NT2/D1 (cell line): ENCODE data around the gene UTP11.

Source experiments
- SUZ12 ChIP-seq: IDR thresholded peaks from 2 replicates; pipeline ENCODE4 v1.6.1; 2011; ENCODE audit not compliant: insufficient read length, insufficient read depth; ENCODE audit errors: extremely low read depth
- YY1 ChIP-seq: IDR thresholded peaks from 2 replicates; pipeline ENCODE4 v1.6.1; 2011; ENCODE audit not compliant: insufficient read length, insufficient read depth
- ZNF274 ChIP-seq: IDR thresholded peaks from 2 replicates; pipeline ENCODE4 v1.6.1; 2011; ENCODE audit warnings: mild to moderate bottlenecking, low read depth, low read length

DNA sequence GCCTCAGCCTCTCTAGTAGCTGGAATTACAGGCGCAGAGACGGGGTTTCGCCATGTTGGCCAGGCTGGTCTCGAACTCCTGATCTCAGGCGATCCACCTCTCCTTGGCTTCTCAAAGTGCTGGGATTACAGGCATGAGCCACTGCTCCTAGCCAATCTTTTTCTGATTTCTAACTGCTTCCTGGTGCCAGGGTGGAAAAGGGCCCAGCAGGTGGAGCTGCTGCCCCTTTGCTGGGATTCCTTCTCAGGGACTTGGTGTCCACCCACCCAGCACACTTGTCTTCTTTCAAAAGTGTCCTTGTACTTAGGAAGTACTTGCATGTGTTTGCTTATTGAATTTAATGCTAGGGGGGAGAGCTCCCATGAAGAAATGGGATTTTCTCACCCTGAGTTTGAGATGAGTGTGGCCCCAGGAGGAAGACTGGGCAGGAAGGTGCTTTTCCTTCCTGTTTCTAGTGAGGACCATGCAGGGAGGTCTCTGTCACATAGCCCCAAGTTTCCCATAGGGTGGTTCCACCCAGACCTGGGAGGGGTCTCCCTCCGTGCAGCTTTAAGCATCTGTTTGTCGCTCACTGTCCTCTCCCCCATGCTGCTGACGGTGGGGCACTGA lies 14.2 kb downstream of the UTP11 start:
- TF ChIP-seq SUZ12 (no peak), YY1 (no peak), ZNF274 (no peak)
